ENCODE data around the gene COL4A2.
A peak's percentile ranks its signal among the peaks of the same experiment; 100 is the strongest.

COL4A2 gene

DNA sequence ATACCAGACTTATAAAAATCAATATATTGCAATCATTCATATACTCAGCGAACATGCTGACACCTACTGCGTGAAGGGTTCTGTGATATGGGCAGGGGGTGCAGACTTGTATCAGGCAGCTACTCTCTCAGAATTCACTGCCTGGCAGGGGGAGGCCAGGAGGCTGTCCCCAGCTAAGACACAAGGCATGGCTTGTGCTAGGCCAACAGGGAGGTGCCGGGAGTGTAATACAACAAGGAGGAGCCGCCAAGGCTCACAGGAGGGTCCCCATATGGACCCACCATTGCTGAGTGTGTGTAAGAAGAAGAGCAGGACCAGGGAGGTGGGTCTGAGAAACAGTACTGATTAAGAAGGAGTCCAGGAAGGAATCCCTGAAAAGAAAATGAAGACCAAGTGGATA lies 97.2 kb downstream of the COL4A2 start:
- Histone ChIP-seq H3K9me3 (replicated peaks; ENCODE audit: low read length) (no peaks in the 10 kb centered on the region), H3K9ac (ENCODE audit: low read depth, low read length) (peak overlapping the region; percentile 68), H3K4me2 (ENCODE audit: low read length) (no peak overlapping the region), H3K4me3 (ENCODE audit: low read length) (no peak overlapping the region), H3K4me1 (ENCODE audit: control insufficient read depth, insufficient read depth, low read length) (peaks cover 97% of the 10 kb centered on the region), H3K36me3 (ENCODE audit: insufficient read depth, low read length) (peaks cover 8% of the 10 kb centered on the region), H3K27me3 (ENCODE audit: control insufficient read depth, insufficient read depth, low read length) (no peaks in the 10 kb centered on the region)

DNA sequence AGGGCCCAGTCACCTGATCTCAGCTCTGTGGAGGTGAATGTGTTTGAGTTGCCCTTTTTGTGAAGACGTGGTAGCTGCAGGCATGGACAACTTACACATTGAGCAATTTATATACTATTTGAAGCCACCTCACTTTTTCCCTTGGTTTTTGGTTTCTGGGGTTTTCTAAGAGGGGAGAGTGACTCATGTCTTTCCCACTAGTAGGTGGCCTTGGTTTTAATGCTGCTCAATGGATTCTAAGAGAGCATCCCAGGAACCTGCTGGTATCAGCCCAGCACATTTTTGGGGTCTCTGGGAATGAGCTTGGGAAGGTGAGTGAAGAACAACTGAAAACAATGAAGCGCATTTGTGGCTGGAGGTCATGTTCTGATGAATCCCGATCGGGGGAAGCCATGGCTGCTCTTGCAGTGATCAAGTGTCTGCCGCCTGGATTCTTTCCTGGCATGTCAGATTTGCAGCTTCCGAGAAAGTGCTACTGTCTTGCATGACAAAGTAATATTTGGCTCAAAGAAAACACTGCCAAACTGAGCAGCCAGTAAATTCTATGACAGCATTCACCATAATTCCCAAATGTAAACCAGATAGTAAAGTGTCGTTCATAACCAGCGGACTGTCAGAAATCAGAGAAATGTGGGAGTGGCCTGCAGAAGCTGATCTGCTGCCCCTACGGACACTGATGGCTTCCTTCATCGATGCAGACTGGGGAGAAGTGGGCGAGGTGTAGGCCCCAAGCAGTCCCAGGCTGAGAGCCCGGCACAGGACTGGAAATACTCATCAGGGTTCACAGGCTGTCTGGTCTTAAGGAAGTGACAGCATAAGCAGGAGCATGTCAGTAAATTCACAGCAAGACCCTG lies 98.7 kb downstream of the COL4A2 start:
- Histone ChIP-seq H3K4me1 (ENCODE audit: control insufficient read depth, insufficient read depth, low read length) (peaks cover 96% of the 10 kb centered on the region), H3K36me3 (ENCODE audit: insufficient read depth, low read length) (peaks cover 9% of the 10 kb centered on the region), H3K27me3 (ENCODE audit: control insufficient read depth, insufficient read depth, low read length) (no peaks in the 10 kb centered on the region), H3K9ac (ENCODE audit: low read depth, low read length) (peak overlapping the region; percentile 69), H3K4me3 (ENCODE audit: low read length) (no peak overlapping the region), H3K9me3 (replicated peaks; ENCODE audit: low read length) (no peaks in the 10 kb centered on the region), H3K4me2 (ENCODE audit: low read length) (peak overlapping the region; percentile 33)

DNA sequence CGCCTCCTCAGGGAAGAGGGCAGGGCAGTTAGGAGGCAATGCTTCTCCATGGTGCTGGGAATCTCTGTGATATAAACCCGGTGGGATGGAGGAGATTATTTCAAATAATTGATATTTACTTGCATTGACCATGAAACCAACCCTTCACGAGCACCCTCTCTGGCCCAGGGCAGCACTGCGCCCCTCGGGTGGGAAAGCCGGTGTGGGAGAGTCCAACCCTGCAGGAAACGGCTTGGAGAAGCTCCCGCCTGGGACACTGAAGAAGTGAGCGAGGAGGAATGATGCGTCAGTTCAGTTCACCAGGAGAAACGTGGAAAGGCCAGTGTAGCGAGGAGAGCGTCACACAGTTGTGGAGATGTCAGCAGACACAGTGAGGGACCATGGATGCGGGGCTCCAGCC lies 99.9 kb downstream of the COL4A2 start:
- peak overlapping the region; percentile 69 for H3K9ac ChIP-seq (ENCODE audit: low read depth, low read length)
- H3K36me3 ChIP-seq (ENCODE audit: insufficient read depth, low read length), result peaks cover 9% of the 10 kb centered on the region
- H3K9me3 ChIP-seq (replicated peaks; ENCODE audit: low read length), result no peaks in the 10 kb centered on the region
- no peaks in the 10 kb centered on the region for H3K27me3 ChIP-seq (ENCODE audit: control insufficient read depth, insufficient read depth, low read length)
- peaks cover 97% of the 10 kb centered on the region for H3K4me1 ChIP-seq (ENCODE audit: control insufficient read depth, insufficient read depth, low read length)
- H3K4me3 ChIP-seq (ENCODE audit: low read length), result no peak overlapping the region
- no peak overlapping the region for H3K4me2 ChIP-seq (ENCODE audit: low read length)

DNA sequence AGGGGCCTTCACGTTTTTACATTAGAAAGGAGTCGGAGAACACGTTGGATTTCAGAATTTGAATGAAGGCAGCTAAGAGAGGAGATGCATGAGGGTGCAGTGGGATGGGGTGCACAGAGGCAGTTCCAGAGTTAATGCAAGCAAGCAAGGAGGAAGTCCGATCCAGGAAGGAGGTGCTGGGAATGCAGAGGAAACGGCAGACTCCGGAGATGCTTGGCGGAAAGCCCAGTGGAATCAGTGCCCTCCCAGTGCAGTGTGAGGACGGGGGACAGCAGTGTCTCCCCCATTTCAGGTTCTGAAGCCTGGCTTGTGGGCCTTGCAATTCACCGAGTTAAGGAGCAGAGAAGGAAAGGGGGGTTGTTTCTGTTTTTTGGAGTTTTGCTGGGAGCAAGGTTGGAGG lies 100.4 kb downstream of the COL4A2 start:
- Histone ChIP-seq H3K4me3 (ENCODE audit: low read length) (no peak overlapping the region), H3K9ac (ENCODE audit: low read depth, low read length) (peak overlapping the region; percentile 69), H3K4me2 (ENCODE audit: low read length) (no peak overlapping the region), H3K27me3 (ENCODE audit: control insufficient read depth, insufficient read depth, low read length) (no peaks in the 10 kb centered on the region), H3K9me3 (replicated peaks; ENCODE audit: low read length) (no peaks in the 10 kb centered on the region), H3K36me3 (ENCODE audit: insufficient read depth, low read length) (peaks cover 9% of the 10 kb centered on the region), H3K4me1 (ENCODE audit: control insufficient read depth, insufficient read depth, low read length) (peaks cover 95% of the 10 kb centered on the region)

GRCh38 chr13:110408286-110408685 lies 101.2 kb downstream of the COL4A2 start:
- no peak overlapping the region for H3K4me2 ChIP-seq (ENCODE audit: low read length)
- H3K9ac ChIP-seq (ENCODE audit: low read depth, low read length), result no peak overlapping the region
- H3K36me3 ChIP-seq (ENCODE audit: insufficient read depth, low read length), result peaks cover 9% of the 10 kb centered on the region
- no peaks in the 10 kb centered on the region for H3K9me3 ChIP-seq (replicated peaks; ENCODE audit: low read length)
- H3K27me3 ChIP-seq (ENCODE audit: control insufficient read depth, insufficient read depth, low read length), result no peaks in the 10 kb centered on the region
- no peak overlapping the region for H3K4me3 ChIP-seq (ENCODE audit: low read length)
- H3K4me1 ChIP-seq (ENCODE audit: control insufficient read depth, insufficient read depth, low read length), result peaks cover 95% of the 10 kb centered on the region

GRCh38 chr13:110409581-110409992 lies 102.5 kb downstream of the COL4A2 start:
- peaks cover 9% of the 10 kb centered on the region for H3K36me3 ChIP-seq (ENCODE audit: insufficient read depth, low read length)
- no peaks in the 10 kb centered on the region for H3K9me3 ChIP-seq (replicated peaks; ENCODE audit: low read length)
- no peaks in the 10 kb centered on the region for H3K27me3 ChIP-seq (ENCODE audit: control insufficient read depth, insufficient read depth, low read length)
- H3K4me3 ChIP-seq (ENCODE audit: low read length), result peak overlapping the region; percentile 6
- H3K4me2 ChIP-seq (ENCODE audit: low read length), result peak overlapping the region; percentile 55
- peaks cover 84% of the 10 kb centered on the region for H3K4me1 ChIP-seq (ENCODE audit: control insufficient read depth, insufficient read depth, low read length)
- peak overlapping the region; percentile 74 for H3K9ac ChIP-seq (ENCODE audit: low read depth, low read length)

- Histone ChIP-seq H3K36me3 (ENCODE audit: insufficient read depth, low read length) (peaks cover 9% of the 10 kb centered on the region), H3K4me3 (ENCODE audit: low read length) (peak overlapping the region; percentile 6), H3K27me3 (ENCODE audit: control insufficient read depth, insufficient read depth, low read length) (no peaks in the 10 kb centered on the region), H3K9me3 (replicated peaks; ENCODE audit: low read length) (no peaks in the 10 kb centered on the region), H3K4me2 (ENCODE audit: low read length) (peak overlapping the region; percentile 55), H3K4me1 (ENCODE audit: control insufficient read depth, insufficient read depth, low read length) (peaks cover 80% of the 10 kb centered on the region), H3K9ac (ENCODE audit: low read depth, low read length) (peak overlapping the region; percentile 74)
Measured at GRCh38 chr13:110410000-110410399, 102.9 kb downstream of the COL4A2 start.

GRCh38 chr13:110410936-110411687 lies 104.0 kb downstream of the COL4A2 start:
- Histone ChIP-seq H3K4me3 (ENCODE audit: low read length) (no peak overlapping the region), H3K9me3 (replicated peaks; ENCODE audit: low read length) (no peaks in the 10 kb centered on the region), H3K4me1 (ENCODE audit: control insufficient read depth, insufficient read depth, low read length) (peaks cover 76% of the 10 kb centered on the region), H3K9ac (ENCODE audit: low read depth, low read length) (peak overlapping the region; percentile 74), H3K4me2 (ENCODE audit: low read length) (no peak overlapping the region), H3K36me3 (ENCODE audit: insufficient read depth, low read length) (peaks cover 9% of the 10 kb centered on the region), H3K27me3 (ENCODE audit: control insufficient read depth, insufficient read depth, low read length) (no peaks in the 10 kb centered on the region)

GRCh38 chr13:110411688-110412059 lies 104.6 kb downstream of the COL4A2 start:
- no peaks in the 10 kb centered on the region for H3K27me3 ChIP-seq (ENCODE audit: control insufficient read depth, insufficient read depth, low read length)
- H3K36me3 ChIP-seq (ENCODE audit: insufficient read depth, low read length), result peaks cover 9% of the 10 kb centered on the region
- H3K4me3 ChIP-seq (ENCODE audit: low read length), result peak overlapping the region; percentile 25
- peak overlapping the region; percentile 6 for H3K4me2 ChIP-seq (ENCODE audit: low read length)
- no peaks in the 10 kb centered on the region for H3K9me3 ChIP-seq (replicated peaks; ENCODE audit: low read length)
- peak overlapping the region; percentile 74 for H3K9ac ChIP-seq (ENCODE audit: low read depth, low read length)
- H3K4me1 ChIP-seq (ENCODE audit: control insufficient read depth, insufficient read depth, low read length), result peaks cover 76% of the 10 kb centered on the region

GRCh38 chr13:110412132-110412914 lies 105.2 kb downstream of the COL4A2 start:
- peaks cover 75% of the 10 kb centered on the region for H3K4me1 ChIP-seq (ENCODE audit: control insufficient read depth, insufficient read depth, low read length)
- peaks cover 9% of the 10 kb centered on the region for H3K36me3 ChIP-seq (ENCODE audit: insufficient read depth, low read length)
- H3K9ac ChIP-seq (ENCODE audit: low read depth, low read length), result peak overlapping the region; percentile 75
- peak overlapping the region; percentile 25 for H3K4me3 ChIP-seq (ENCODE audit: low read length)
- no peaks in the 10 kb centered on the region for H3K27me3 ChIP-seq (ENCODE audit: control insufficient read depth, insufficient read depth, low read length)
- H3K9me3 ChIP-seq (replicated peaks; ENCODE audit: low read length), result no peaks in the 10 kb centered on the region
- H3K4me2 ChIP-seq (ENCODE audit: low read length), result peak overlapping the region; percentile 11

GRCh38 chr13:110413016-110413675 lies 106.1 kb downstream of the COL4A2 start:
- peak overlapping the region; percentile 75 for H3K9ac ChIP-seq (ENCODE audit: low read depth, low read length)
- peaks cover 9% of the 10 kb centered on the region for H3K36me3 ChIP-seq (ENCODE audit: insufficient read depth, low read length)
- no peaks in the 10 kb centered on the region for H3K27me3 ChIP-seq (ENCODE audit: control insufficient read depth, insufficient read depth, low read length)
- no peak overlapping the region for H3K4me3 ChIP-seq (ENCODE audit: low read length)
- no peaks in the 10 kb centered on the region for H3K9me3 ChIP-seq (replicated peaks; ENCODE audit: low read length)
- H3K4me1 ChIP-seq (ENCODE audit: control insufficient read depth, insufficient read depth, low read length), result peaks cover 74% of the 10 kb centered on the region
- no peak overlapping the region for H3K4me2 ChIP-seq (ENCODE audit: low read length)

All from skeletal muscle satellite cell (primary cell).